Transverse colon (tissue), 4 donors: ENCODE measurements around the gene ING4. TPM values are rescaled to one million over a fixed set of nuclear protein-coding genes. Genes with fewer than 3 reads are reported as not detected.

Experiments used
- DNase-seq: peaks from one replicate; pipeline ENCODE4 v3.0.0-alpha.2; 2019
- H3K27ac ChIP-seq, 4 donors: fragments of 200-600 bp; sonication (generic); 2 replicates each; pipeline ENCODE4 v1.5.1; 2016 to 2018; ENCODE audit warnings: inconsistent platforms in 4 of 4
- H3K27me3 ChIP-seq: fragments of 200-600 bp; sonication (generic); 2 replicates; pipeline ENCODE4 v1.5.1; 2017; ENCODE audit warnings: inconsistent platforms
- H3K36me3 ChIP-seq, 4 donors: fragments of 200-600 bp; sonication (generic); 2 replicates each; pipeline ENCODE4 v1.5.1; 2017 to 2019; ENCODE audit warnings: inconsistent platforms in 4 of 4
- H3K4me1 ChIP-seq, 4 donors: fragments of 200-600 bp; sonication (generic); 2 replicates each; pipeline ENCODE4 v1.5.1; 2017 to 2020; ENCODE audit warnings: inconsistent platforms in 4 of 4
- H3K4me3 ChIP-seq, 4 donors: fragments of 200-600 bp; sonication (generic); 1 replicate in 1 of 4; 2 replicates in 3 of 4; pipeline versions ENCODE4 v1.5.1 to v1.6.1; 2017 to 2019; ENCODE audit warnings: inconsistent platforms in 4 of 4
- H3K9me3 ChIP-seq, 2 donors: fragments of 200-600 bp; sonication (generic); 2 replicates each; pipeline ENCODE4 v1.5.1; 2017 to 2019; ENCODE audit warnings: inconsistent platforms in 2 of 2
- CTCF ChIP-seq, 5 experiments: fragments of 200-600 bp in 3 of 5; fragments of 450-650 bp in 2 of 5; sonication (generic) in 3 of 5; IDR thresholded peaks; 1 replicate in 2 of 5; 2 replicates in 3 of 5; pipeline ENCODE4 v1.5.1; 2016 to 2017; ENCODE audit warnings: antibody characterized with exemption in 5 of 5, inconsistent platforms in 3 of 5, mild to moderate bottlenecking in 2 of 5, moderate library complexity in 1 of 5
- EP300 ChIP-seq: sonication (generic); formaldehyde crosslinking; IDR thresholded peaks from one replicate; pipeline ENCODE4 v1.6.1; 2017; ENCODE audit warnings: antibody characterized with exemption, low read depth
- POLR2A ChIP-seq: fragments of 450-650 bp; IDR thresholded peaks from one replicate; pipeline ENCODE4 v1.6.1; 2016; ENCODE audit warnings: antibody characterized with exemption, mild to moderate bottlenecking, moderate library complexity
- POLR2AphosphoS5 ChIP-seq, 3 donors: sonication (generic); formaldehyde crosslinking; IDR thresholded peaks; one replicate each; pipeline ENCODE4 v1.6.1; 2016; ENCODE audit warnings: antibody characterized with exemption in 3 of 3
- WGBS, 2 donors: methylation state at CpG; one replicate each; pipeline ENCODE4 v1.1.5; 2018; ENCODE audit warnings: low coverage in 1 of 2; 5-methylcytosine and 5-hydroxymethylcytosine counted together
- in situ Hi-C, 4 donors: fragments of 200-750 bp; cut with MboI; loops; one replicate each; pipeline versions ENCODE4 v1.15.0 to v1.15.1; 2017; ENCODE audit warnings: low sequenced_read_pairs in 3 of 4, low pct_ligation_motif_present in 1 of 4, low pct_unique_long_range_greater_than_20kb in 1 of 4
- intact Hi-C: fragments of 100-400 bp; cut with DNase I; formaldehyde crosslinking; loops from one replicate; pipeline ENCODE4 v1.15.1; 2023; ENCODE audit warnings: low total_unique reads
- total RNA-seq, 4 donors: library from RNA; depleted of rRNA; stranded (reverse); fragments of >200 nt; gene quantifications; one replicate each; pipeline ENCODE4 v1.1.0, GENCODE V29; 2016

The ING4 gene
- total RNA-seq, 4 donors from 2014 or later, result 41.8 to 165 (median 56.6) TPM

- Histone ChIP-seq H3K4me3 (no peak overlapping the region), H3K27ac (no peak overlapping the region), H3K4me1 (peaks cover 15 to 34% (median 28%) of the 10 kb centered on the region in 4 donors), H3K9me3 (no peaks in the 10 kb centered on the region), H3K36me3 (no peaks in the 10 kb centered on the region), H3K27me3 (no peaks in the 10 kb centered on the region)
- intact Hi-C loops (no loop called here), in situ Hi-C loops (no loop called here)
- no peak for DNase-seq
- TF ChIP-seq POLR2A (no peak), EP300 (no peak)
- WGBS, 2 donors, result 82 to 83% methylated on average over 2 to 4 of the region's 4 CpGs
These were observed 28.6 kb upstream of the ING4 start for GRCh38 chr12:6691473-6691872.

- intact Hi-C loops, result no loop called here
- H3K27ac ChIP-seq, result peak within 1 kb of the TSS; percentile 93 to 100 (median 96)
- peak; percentile 98 for DNase-seq
- no peaks in the 10 kb centered on the region for H3K36me3 ChIP-seq
- 1 to 3% methylated on average over 6 to 70 of the region's 72 CpGs for WGBS, 2 donors
- in situ Hi-C loops, result no loop called here
- H3K9me3 ChIP-seq, result no peaks in the 10 kb centered on the region
- H3K27me3 ChIP-seq, result no peaks in the 10 kb centered on the region
- TF ChIP-seq POLR2AphosphoS5 (IDR thresholded peaks at IDR 0.05) (peak; percentile 20 to 62 (median 56)), EP300 (no peak), CTCF (IDR thresholded peaks at IDR 0.05) (peak in 4 of 5 experiments; percentile 29 to 60 (median 45)), POLR2A (peak; percentile 72)
- peaks cover 21 to 48% (median 28%) of the 10 kb centered on the region in 4 donors for H3K4me1 ChIP-seq
- H3K4me3 ChIP-seq, result peak within 1 kb of the TSS; percentile 63 to 100 (median 85)
These were observed 26.3 kb upstream of the ING4 start, which contains the start of gene ZNF384 for GRCh38 chr12:6688999-6689882. ZNF384 (minus strand) TSS chr12:6689375; CDS start chr12:6679520, 9,855 bp downstream.

- Histone ChIP-seq H3K36me3 (no peaks in the 10 kb centered on the region), H3K4me3 (peak overlapping the region; percentile 63 to 100 (median 85)), H3K4me1 (peaks cover 21 to 52% (median 28%) of the 10 kb centered on the region in 4 donors), H3K9me3 (no peaks in the 10 kb centered on the region), H3K27me3 (no peaks in the 10 kb centered on the region), H3K27ac (peak overlapping the region; percentile 93 to 100 (median 96))
- 0% methylated on average over 13 of the region's 13 CpGs; no CpG with 5 or more reads in 1 of the 2 donors for WGBS, 2 donors
- intact Hi-C loops, result no loop called here
- no peak for TF ChIP-seq EP300
- no peak for TF ChIP-seq CTCF (IDR thresholded peaks at IDR 0.05)
- no peak for TF ChIP-seq POLR2A
- TF ChIP-seq POLR2AphosphoS5 (IDR thresholded peaks at IDR 0.05), result peak in 1 of 3 donors; percentile 21
- peak; percentile 71 for DNase-seq
- in situ Hi-C loops, result no loop called here
These were observed 25.7 kb upstream of the ING4 start for GRCh38 chr12:6688543-6688998.

GRCh38 chr12:6685814-6686213 lies 22.9 kb upstream of the ING4 start:
- Histone ChIP-seq H3K36me3 (no peaks in the 10 kb centered on the region), H3K9me3 (no peaks in the 10 kb centered on the region), H3K4me3 (no peak overlapping the region), H3K27me3 (no peaks in the 10 kb centered on the region), H3K27ac (no peak overlapping the region), H3K4me1 (peaks cover 21 to 49% (median 28%) of the 10 kb centered on the region in 4 donors)
- DNase-seq, result no peak
- intact Hi-C loops, result no loop called here
- WGBS, 2 donors, result 66 to 78% methylated on average over 2 to 3 of the region's 3 CpGs
- TF ChIP-seq CTCF (IDR thresholded peaks at IDR 0.05) (no peak), EP300 (no peak), POLR2AphosphoS5 (IDR thresholded peaks at IDR 0.05) (no peak), POLR2A (no peak)
- in situ Hi-C loops, result no loop called here
